Measurements from ENCODE around the gene FUOM.
"Not testable (repeated sequence)": the region's sequence is repeated elsewhere in the genome, so short reads cannot be mapped to it uniquely, and the experiment has no call there.

The FUOM gene

DNA sequence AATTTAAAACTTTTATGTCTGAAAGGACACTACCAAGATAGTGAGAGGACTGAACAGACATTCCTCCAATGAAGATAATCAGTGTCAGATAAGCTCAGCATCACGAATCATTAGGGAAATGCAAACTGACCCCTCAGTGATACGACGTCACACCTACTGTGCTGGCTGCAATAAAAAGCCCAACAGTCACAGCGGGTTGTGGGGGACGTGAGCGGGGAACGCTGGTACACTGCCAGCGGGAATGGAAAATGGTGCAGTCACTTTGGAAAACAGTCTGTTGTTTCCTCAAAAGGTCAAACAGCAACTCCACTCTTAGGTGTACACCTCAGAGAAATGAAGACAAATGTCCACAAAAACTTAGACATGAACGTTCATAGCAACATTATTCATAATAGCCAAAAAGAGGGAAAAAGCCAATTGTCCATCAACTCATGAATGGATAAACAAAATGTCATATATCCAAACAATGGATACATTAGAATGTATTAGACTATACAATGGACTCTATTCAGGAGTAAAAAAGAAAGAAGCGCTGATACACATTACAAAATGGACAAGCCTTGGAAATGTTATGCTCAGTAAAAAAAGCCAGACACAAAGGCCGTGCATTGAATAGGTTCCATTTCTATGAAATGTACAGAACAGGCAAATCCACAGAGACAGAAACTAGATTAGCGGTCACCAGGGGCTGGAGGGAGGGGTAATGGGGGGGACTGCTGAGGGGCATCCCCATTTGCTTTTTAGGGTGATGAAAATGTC, 17.7 kb upstream of the FUOM start:
- CTCF ChIA-PET, result no interaction called here
- POLR2A ChIA-PET (ENCODE audit: low non-redundant PET), result no interaction called here

DNA sequence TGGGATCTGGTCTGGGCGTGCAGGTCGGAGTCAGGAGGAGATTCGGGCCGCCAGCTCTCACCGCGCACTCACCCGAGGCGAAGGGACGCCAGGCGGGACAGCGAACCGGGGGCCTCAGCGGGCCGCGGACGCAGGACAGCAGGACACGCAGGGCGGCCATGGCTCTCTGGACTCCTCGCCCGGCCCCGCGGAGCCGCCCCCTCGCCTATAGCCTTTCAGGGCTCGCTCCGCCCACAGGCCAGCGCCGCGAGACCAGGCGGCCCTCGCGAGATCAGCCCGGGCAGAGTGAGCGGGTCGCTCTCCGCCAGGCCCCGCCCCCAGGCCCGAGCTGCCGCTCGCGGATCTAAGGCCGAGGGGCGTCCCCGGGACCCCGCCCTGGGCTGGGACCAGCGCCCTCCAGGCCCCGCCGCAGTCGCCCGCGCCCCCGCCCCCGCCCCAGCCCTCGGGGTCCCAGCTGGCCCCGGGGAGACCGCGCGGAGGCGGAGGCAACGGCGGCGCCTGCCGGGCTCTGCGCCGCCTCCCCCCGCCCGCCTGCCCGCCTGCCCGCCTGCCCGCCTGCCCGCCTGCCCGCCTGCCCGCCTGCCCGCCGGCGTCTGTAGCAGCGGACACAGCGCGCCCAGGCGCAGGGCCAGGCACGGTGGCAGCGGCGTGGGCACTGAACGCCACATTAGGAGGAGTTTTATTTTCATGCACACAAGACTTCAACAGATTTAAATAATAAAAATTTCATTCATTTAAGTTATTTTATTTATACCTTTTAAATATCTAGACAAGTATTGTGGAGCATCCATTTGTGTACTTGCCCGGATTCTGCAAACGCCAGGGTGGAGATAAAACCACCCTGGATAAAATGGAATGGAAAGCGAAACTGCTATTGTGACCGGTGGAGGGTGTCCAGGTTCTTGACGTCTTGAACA, 15.6 kb upstream of the FUOM start, which contains the start of gene ECHS1:
Gene ECHS1, minus strand, starts transcription at position 181 of the 917 bp plus-strand sequence. Its CDS starts 21 bp downstream, at position 160.
- no peak for TF ChIP-seq CTCF (conservative IDR thresholded peaks at IDR 0.05; ENCODE audit: low read depth)
- peak within 1 kb of the TSS; percentile 90 for H3K27ac ChIP-seq
- ChIA-PET CTCF (interaction anchor here (0.5 kb wide), 1 partner anchor 45 kb away, joined by 3 read pairs; no protein-coding TSS in a partner anchor), POLR2A (ENCODE audit: low non-redundant PET) (interaction anchor here (1.0 to 1.6 kb wide), 2 partner anchors 12 to 18 kb away, joined by 4 read pairs; no protein-coding TSS in a partner anchor)
- DNase-seq (ENCODE audit: low spot score), result peak; percentile 98

More for the DNA sequence above, 17.7 kb upstream of the FUOM start:
- TF ChIP-seq CTCF (conservative IDR thresholded peaks at IDR 0.05; ENCODE audit: low read depth), result no peak
- DNase-seq (ENCODE audit: low spot score), result no peak
- H3K27ac ChIP-seq, result no peak overlapping the region

GRCh38 chr10:133372507-133372906, 14.7 kb upstream of the FUOM start:
- ChIA-PET CTCF (interaction anchor here (1.5 kb wide), 1 partner anchor 43 kb away, joined by 6 read pairs; no protein-coding TSS in a partner anchor), POLR2A (ENCODE audit: low non-redundant PET) (interaction anchor here (1.6 kb wide), 1 partner anchor 11 kb away, joined by 4 read pairs; no protein-coding TSS in a partner anchor)
- TF ChIP-seq CTCF (conservative IDR thresholded peaks at IDR 0.05; ENCODE audit: low read depth), result no peak
- peak overlapping the region; percentile 48 for H3K27ac ChIP-seq
- no peak for DNase-seq (ENCODE audit: low spot score)

- no peak for DNase-seq (ENCODE audit: low spot score)
- CTCF ChIA-PET, result no interaction called here
- H3K27ac ChIP-seq, result peak overlapping the region; percentile 48; the same call in 1 of the 2 replicates
- POLR2A ChIA-PET (ENCODE audit: low non-redundant PET), result interaction anchor here (0.6 kb wide), 1 partner anchor 11 kb away, joined by 3 read pairs; no protein-coding TSS in a partner anchor
- no peak for TF ChIP-seq CTCF (conservative IDR thresholded peaks at IDR 0.05; ENCODE audit: low read depth)
These were observed 12.4 kb upstream of the FUOM start for GRCh38 chr10:133370030-133370786.

DNA sequence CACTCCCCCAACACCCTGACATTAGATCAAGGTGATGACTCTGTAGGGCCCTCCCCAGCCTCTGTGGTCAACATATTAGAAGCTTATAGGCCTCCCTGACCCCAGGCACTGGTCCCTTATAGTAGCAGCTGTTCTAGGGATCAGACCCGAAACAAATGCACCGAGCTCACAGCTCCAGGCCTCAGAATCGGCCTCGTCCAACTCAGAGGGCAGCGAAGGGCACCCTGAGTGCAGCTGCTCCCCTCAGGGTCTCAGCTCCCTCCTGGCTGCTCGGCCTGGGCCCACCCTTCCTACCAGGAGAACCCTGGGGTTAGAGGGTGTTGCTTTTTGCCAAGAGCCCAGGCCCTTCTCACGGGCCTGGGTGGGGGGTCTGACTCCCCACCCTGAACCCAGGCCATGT, 10.3 kb upstream of the FUOM start:
- ChIA-PET POLR2A (ENCODE audit: low non-redundant PET) (no interaction called here), CTCF (no interaction called here)
- no peak for DNase-seq (ENCODE audit: low spot score)

DNA sequence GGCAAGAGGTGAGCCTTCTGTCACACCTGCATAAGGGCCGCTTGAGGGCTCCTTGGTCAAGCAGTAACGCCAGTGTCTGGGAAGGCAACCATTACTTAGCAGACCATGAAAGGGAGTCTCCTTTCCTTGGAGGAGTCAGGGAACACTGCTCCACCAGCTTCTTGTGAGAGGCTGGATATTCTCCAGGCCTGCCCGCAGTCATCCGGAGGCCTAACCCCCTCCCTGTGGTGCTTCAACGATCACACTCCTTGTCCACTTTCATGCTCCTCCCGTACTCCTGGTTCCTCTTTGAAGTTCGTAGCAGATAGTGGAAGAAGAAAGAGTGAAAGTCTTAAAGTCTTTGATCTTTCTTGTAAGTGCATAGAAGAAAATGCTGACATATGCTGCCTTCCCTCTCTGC, 9.6 kb upstream of the FUOM start:
- H3K27ac ChIP-seq; CTCF ChIA-PET; POLR2A ChIA-PET (ENCODE audit: low non-redundant PET); DNase-seq (ENCODE audit: low spot score): not testable (repeated sequence)

More for the DNA sequence above, 10.3 kb upstream of the FUOM start:
- TF ChIP-seq CTCF (conservative IDR thresholded peaks at IDR 0.05; ENCODE audit: low read depth), result no peak
- H3K27ac ChIP-seq, result no peak overlapping the region

Measured in RWPE1 (cell line).